Measurements from ENCODE around the gene TSPEAR.

TSPEAR gene

DNA sequence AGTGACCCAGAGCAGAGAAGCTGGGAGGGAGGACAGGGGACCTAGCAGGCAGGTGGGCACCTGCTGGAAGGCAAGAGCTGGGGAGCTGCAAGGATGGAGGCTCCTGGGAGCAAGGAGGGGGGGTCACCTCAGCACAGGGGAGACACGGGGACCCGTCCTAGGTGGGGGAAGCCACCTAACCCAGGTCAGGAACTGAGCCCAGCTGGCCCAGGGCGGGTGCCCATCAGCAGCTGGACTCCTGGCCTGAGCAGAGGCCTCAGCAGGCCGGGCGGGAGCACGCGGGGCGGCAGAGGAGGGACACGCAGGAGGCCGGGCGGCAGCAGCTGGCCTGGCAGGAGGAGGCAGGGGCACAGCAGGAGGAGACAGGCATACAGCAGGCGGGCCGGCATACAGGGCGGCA, 172.3 kb downstream of the TSPEAR start:
- no peak overlapping the region for H3K4me3 ChIP-seq (ENCODE audit: low read depth, low read length)
- TF ChIP-seq POLR2A (IDR thresholded peaks at IDR 0.05; ENCODE audit: extremely low read depth, insufficient read length) (no peak), MYC (IDR thresholded peaks at IDR 0.05; ENCODE audit: low read depth, low read length) (no peak)
- TF ChIP-seq, protein P1, sequence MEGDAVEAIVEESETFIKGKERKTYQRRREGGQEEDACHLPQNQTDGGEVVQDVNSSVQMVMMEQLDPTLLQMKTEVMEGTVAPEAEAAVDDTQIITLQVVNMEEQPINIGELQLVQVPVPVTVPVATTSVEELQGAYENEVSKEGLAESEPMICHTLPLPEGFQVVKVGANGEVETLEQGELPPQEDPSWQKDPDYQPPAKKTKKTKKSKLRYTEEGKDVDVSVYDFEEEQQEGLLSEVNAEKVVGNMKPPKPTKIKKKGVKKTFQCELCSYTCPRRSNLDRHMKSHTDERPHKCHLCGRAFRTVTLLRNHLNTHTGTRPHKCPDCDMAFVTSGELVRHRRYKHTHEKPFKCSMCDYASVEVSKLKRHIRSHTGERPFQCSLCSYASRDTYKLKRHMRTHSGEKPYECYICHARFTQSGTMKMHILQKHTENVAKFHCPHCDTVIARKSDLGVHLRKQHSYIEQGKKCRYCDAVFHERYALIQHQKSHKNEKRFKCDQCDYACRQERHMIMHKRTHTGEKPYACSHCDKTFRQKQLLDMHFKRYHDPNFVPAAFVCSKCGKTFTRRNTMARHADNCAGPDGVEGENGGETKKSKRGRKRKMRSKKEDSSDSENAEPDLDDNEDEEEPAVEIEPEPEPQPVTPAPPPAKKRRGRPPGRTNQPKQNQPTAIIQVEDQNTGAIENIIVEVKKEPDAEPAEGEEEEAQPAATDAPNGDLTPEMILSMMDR (IDR thresholded peaks at IDR 0.05; ENCODE audit: low read depth, low read length): no peak
- TF ChIP-seq, protein P2, sequence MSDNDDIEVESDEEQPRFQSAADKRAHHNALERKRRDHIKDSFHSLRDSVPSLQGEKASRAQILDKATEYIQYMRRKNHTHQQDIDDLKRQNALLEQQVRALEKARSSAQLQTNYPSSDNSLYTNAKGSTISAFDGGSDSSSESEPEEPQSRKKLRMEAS (IDR thresholded peaks at IDR 0.05; ENCODE audit: low read depth, low read length): no peak
- no peak for DNase-seq (ENCODE audit: low read depth)

DNA sequence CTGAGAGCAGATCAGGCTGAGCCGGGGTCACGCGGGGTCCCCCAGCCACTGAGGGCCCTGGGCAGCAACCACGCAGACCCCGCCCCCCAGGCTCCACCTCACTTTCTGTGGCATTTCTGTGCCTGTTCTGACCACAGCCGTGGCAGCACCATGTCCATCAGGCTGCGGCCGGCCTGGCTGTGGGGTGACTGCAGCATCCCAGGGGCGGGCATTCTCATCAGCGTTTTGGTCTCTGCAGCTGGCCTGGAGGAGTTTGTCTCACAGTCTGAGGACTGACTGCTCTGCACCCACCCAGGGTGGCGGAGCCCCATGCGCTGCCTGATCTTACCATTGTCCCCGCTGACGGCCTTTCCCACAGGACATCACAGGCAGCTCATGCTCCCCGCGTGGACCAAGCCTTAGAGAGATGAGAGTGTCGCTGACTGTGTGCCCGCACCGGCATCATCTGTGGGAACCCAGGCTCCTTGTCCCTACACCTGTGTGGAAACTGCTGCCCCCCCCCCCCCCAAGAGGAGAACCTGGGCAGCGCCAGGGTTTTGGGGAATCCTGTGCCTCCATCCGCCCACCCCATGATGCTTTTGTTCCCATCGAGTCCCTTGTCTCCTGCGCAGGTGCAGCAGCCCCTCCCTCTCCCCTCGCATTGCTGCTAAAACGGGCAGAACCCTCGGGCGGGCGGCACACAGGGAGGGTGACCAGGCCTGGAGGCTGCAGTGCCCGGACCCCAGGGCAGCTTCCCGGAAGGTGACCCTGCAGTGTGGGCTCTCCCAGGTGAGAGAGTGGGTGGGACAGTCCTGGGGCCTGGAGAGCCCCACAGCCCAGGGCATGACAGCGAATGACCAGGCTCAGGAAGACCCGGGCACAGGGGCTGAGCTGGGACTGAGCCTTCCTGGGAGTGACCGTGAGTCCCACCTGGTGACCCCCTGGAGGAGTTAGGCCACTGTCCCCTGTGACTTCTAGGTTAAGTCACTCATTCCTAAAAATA, 173.2 kb downstream of the TSPEAR start:
- no peak for DNase-seq (ENCODE audit: low read depth)
- no peak overlapping the region for H3K4me3 ChIP-seq (ENCODE audit: low read depth, low read length)
- TF ChIP-seq MYC (IDR thresholded peaks at IDR 0.05; ENCODE audit: low read depth, low read length) (no peak), POLR2A (IDR thresholded peaks at IDR 0.05; ENCODE audit: extremely low read depth, insufficient read length) (no peak)
- TF ChIP-seq, protein P2 (IDR thresholded peaks at IDR 0.05; ENCODE audit: low read depth, low read length): no peak
- TF ChIP-seq, protein P1 (IDR thresholded peaks at IDR 0.05; ENCODE audit: low read depth, low read length): no peak

DNA sequence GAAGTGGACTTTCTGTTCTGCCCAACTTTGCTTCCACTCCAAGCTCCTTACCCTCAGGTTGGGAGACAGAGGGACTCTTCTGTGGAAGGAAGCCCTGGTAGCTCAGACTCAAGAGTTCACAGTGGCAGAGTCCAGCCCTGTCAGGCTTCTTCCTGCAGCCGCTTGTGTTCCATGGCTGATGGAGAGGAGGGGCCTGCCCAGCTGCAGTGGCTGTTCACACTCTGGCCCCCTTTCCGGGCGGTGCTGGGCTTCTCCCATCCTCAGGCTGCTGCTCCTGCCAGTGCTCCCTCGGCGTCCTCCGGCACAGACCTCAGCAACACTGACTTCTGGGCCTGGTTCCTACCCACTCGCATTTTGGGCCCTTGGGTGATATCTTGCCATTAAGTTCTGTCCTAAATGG, 175.4 kb downstream of the TSPEAR start:
- no peak for DNase-seq (ENCODE audit: low read depth)
- no peak overlapping the region for H3K4me3 ChIP-seq (ENCODE audit: low read depth, low read length)
- TF ChIP-seq, protein P2 (IDR thresholded peaks at IDR 0.05; ENCODE audit: low read depth, low read length): no peak

DNA sequence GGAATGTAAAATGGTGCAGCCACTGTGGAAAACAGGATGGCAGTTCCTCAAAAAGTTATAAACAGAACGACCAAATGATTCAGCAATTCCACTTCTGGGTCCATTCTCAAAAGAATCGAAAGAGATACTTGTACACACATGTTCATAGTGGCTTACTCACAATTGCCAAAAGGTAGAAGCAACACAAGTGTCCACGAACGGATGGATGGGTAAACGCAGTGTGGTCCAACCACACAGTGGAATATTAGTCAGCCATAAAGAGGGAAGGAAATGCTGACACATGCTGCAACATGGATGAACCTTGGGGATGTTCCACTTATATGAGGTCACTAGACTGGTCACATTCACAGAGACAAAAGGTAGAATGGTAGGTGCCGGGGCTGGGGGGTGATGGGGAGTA, 176.7 kb downstream of the TSPEAR start:
- DNase-seq (ENCODE audit: low read depth): no peak
- TF ChIP-seq, protein P2 (IDR thresholded peaks at IDR 0.05; ENCODE audit: low read depth, low read length): no peak
- TF ChIP-seq POLR2A (IDR thresholded peaks at IDR 0.05; ENCODE audit: extremely low read depth, insufficient read length) (no peak), MYC (IDR thresholded peaks at IDR 0.05; ENCODE audit: low read depth, low read length) (no peak)
- TF ChIP-seq, protein P1 (IDR thresholded peaks at IDR 0.05; ENCODE audit: low read depth, low read length): no peak
- no peak overlapping the region for H3K4me3 ChIP-seq (ENCODE audit: low read depth, low read length)

DNA sequence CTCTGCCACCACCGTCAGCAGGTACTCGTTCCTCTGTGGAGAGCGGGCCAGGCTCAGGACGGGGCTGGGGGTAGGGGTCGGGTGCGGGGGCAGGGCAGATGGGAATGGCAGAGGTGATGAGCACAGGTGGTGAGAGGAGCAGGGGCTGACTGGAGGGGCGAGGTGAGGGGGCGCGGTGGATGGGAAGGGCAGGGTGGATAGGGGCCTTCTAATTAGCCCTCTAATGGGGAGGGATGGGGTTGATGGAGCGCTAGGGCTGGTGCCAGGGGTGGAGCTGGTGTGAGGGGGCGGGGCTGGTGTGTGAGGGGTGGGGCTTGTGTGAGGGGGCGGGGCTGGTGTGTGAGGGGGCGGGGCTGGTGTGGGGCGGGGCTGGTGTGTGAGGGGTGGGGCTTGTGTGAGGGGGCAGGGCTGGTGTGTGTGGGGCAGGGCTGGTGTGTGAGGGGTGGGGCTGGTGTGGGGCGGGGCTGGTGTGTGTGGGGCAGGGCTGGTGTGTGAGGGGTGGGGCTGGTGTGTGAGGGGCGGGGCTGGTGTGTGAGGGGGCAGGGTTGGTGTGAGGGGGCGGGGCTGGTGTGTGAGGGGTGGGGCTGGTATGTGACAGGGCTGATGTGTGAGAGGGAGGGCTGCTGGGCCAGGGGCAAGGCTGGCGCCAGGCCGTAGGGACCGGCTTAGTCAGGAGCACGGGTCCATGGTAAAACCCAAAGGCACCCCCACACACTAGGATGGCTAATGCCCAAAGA, 177.3 kb downstream of the TSPEAR start:
- no peak overlapping the region for H3K4me3 ChIP-seq (ENCODE audit: low read depth, low read length)
- DNase-seq (ENCODE audit: low read depth): no peak
- TF ChIP-seq, protein P2 (IDR thresholded peaks at IDR 0.05; ENCODE audit: low read depth, low read length): no peak
- TF ChIP-seq MYC (IDR thresholded peaks at IDR 0.05; ENCODE audit: low read depth, low read length): no peak
- TF ChIP-seq POLR2A (IDR thresholded peaks at IDR 0.05; ENCODE audit: extremely low read depth, insufficient read length): no peak
- TF ChIP-seq, protein P1 (IDR thresholded peaks at IDR 0.05; ENCODE audit: low read depth, low read length): no peak

All from NB4 (cell line).